H7 (cell line): ENCODE results near the gene AQP10. TPM values are rescaled to one million over a fixed set of nuclear protein-coding genes. Genes with fewer than 3 reads are reported as not detected.
"Not testable (repeated sequence)": the region's sequence is repeated elsewhere in the genome, so short reads cannot be mapped to it uniquely, and the experiment has no call there.

ENCODE experiments used
- DNase-seq: peaks from one replicate; pipeline ENCODE4 v3.0.0; 2012
- H3K27me3 ChIP-seq: 2 replicates; pipeline ENCODE4 v1.6.0; 2011; ENCODE audit warnings: mild to moderate bottlenecking, low read length; ENCODE audit not compliant: control insufficient read depth, insufficient read depth
- H3K36me3 ChIP-seq: replicated peaks from 2 replicates; pipeline ENCODE4 v1.5.1; 2011; ENCODE audit warnings: low read length; ENCODE audit not compliant: control insufficient read depth, insufficient read depth
- H3K4me3 ChIP-seq: 2 replicates; pipeline ENCODE4 v1.5.1; 2011; ENCODE audit warnings: low read depth, mild to moderate bottlenecking, control low read depth, low read length, moderate library complexity; ENCODE audit not compliant: insufficient read depth
- total RNA-seq: library from RNA; depleted of rRNA; stranded (reverse); fragments of >200 nt; shearing (Covaris generic); gene quantifications from 2 replicates; pipeline ENCODE4 v1.2.3, GENCODE V29; 2014

Gene AQP10
- total RNA-seq, 1 experiment from 2014 or later = not detected

DNA sequence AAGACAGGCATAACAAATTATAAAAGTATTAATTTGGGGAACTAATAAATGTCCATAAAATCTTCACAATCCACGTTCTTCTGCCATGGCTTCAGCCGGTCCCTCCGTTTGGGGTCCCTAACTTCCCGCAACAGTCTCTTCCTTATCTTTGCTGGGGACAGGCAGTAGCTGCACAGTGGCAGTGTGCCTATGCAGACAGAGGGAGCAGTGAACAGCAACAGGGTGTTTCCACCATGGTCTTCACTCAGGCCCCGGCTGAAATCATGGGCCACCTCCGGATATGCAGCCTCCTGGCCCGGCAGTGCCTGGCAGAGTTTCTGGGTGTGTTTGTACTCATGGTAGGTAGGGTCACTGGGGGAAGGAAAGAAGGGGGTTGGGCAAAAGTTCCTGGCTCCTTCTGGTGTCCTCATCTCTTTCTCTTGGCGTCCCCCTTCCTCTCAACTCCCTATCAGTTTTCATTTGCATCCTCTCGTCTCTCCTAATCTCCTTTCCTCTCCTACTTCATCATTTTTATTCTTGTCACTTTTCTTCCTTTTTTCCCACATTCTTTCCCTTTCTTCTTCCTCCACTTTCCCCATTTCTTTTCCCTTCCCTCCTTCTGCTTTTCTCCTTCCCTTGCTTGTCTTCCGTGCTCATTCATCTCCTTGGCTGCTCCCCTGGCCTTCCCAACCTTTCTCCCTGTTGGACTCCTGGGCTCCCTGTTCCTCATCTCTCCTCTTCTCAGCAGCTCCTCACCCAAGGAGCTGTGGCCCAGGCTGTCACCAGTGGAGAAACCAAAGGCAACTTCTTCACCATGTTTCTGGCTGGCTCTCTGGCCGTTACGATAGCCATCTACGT is 8.4 kb upstream of the AQP10 start:
- H3K27me3 ChIP-seq, DNase-seq, H3K4me3 ChIP-seq, H3K36me3 ChIP-seq: not testable (repeated sequence)

DNA sequence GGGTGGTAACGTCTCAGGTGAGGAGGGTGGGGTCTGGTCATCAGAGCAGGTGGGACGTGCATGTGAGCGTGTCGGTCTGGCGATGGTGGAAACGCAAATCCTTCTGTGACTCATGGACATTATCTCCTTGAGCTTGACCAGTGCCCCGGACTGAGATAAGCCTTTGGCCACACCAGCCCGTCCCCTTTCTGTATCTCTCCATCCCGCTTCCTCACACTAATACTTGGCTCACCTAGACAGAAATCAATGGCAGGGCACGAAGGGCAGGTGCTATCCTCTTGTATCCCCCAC is 7.9 kb upstream of the AQP10 start:
- DNase-seq = no peak
- Histone ChIP-seq H3K36me3 (no peaks in the 10 kb centered on the region), H3K4me3 (no peak overlapping the region), H3K27me3 (no peaks in the 10 kb centered on the region)

DNA sequence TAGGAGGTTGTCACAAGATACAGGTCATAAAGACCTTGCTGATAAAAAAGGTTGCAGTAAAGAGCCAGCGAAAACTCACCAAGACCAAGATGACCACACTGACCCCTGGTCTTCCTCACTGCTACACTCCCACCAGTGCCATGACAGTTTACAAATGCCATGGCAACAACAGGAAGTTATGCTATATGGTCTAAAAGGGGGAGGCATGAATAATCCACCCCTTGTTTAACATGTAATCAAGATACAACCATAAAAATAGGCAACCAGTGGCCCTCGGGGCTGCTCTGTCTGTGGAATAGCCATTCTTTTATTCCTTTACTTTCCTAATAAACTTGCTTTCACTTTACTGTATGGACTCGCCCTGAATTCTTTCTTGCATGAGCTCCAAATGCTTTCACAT is 6.7 kb upstream of the AQP10 start:
- not testable (repeated sequence) for H3K4me3 ChIP-seq, DNase-seq, H3K27me3 ChIP-seq

DNA sequence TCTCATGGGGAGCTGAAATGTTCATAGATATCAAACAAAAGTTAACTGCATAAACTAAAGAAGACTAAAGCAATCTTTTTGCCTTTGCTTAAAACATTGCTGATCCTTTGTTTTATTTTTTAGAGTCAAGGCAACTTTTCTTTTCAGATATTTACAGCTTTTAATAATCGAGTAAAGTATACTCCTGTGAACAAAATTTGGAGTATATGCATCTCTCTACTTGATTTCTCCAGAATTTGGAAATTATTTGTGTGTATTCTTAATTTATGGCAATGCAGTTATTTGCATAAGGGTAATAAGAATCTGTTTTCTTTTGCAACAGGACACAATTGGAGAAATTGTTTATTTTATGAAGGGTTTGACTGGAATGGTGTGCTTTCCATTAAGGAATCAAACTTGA is 4.2 kb upstream of the AQP10 start:
- no peaks in the 10 kb centered on the region for H3K36me3 ChIP-seq
- DNase-seq = no peak

More for the DNA sequence above, 6.7 kb upstream of the AQP10 start:
- not testable (repeated sequence) for H3K36me3 ChIP-seq

DNA sequence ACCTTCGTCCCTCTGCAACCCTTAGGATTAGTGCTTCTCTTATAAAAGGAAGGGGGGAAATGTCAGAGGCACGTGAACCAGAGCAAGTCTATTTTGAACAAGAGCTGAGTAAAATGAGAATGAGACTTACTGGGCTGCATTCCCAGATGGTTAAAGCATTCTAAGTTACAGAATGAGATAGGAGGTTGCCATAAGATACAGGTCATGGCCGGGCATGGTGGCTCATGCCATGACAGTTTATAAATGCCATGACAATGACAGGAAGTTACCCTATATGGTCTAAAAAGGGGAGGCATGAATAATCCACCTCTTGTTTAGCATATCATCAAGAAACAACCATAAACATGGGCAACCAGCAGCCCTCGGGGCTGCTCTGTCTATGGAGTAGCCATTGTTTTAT is 2.5 kb upstream of the AQP10 start:
- Histone ChIP-seq H3K27me3 (peaks cover 2% of the 10 kb centered on the region; the same call in 1 of the 2 replicates), H3K4me3 (no peak overlapping the region), H3K36me3 (no peaks in the 10 kb centered on the region)
- no peak for DNase-seq

More for the DNA sequence above, 4.2 kb upstream of the AQP10 start:
- Histone ChIP-seq H3K4me3 (no peak overlapping the region), H3K27me3 (no peaks in the 10 kb centered on the region)

DNA sequence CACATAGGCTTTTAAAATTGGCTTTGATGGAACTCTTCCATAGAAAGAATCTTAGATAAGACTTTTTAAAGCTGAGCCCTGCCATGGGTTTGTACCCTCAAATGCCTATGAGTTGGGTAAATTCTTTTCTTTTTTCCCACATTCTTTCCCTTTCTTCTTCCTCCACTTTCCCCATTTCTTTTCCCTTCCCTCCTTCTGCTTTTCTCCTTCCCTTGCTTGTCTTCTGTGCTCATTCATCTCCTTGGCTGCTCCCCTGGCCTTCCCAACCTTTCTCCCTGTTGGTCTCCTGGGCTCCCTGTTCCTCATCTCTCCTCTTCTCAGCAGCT is 679 bp downstream of the AQP10 start:
- not testable (repeated sequence) for DNase-seq, H3K4me3 ChIP-seq, H3K27me3 ChIP-seq, H3K36me3 ChIP-seq

DNA sequence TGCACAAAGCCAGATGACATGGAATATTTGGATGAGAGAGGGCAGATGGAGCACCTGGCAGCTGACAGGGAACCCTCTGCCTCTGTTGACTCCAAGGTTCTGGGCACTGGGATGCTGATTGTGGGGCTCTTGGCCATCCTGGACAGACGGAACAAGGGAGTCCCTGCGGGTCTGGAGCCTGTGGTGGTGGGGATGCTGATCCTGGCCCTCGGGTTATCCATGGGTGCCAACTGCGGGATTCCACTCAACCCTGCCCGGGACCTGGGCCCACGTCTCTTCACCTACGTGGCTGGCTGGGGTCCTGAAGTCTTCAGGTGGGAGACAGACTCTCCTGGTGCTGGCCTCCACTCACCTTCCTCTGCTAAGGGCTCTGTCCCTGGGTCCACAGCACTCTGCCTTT is 2.6 kb downstream of the AQP10 start:
- no peak overlapping the region for H3K4me3 ChIP-seq
- no peak for DNase-seq
- peaks cover 9% of the 10 kb centered on the region for H3K27me3 ChIP-seq
- no peaks in the 10 kb centered on the region for H3K36me3 ChIP-seq

DNA sequence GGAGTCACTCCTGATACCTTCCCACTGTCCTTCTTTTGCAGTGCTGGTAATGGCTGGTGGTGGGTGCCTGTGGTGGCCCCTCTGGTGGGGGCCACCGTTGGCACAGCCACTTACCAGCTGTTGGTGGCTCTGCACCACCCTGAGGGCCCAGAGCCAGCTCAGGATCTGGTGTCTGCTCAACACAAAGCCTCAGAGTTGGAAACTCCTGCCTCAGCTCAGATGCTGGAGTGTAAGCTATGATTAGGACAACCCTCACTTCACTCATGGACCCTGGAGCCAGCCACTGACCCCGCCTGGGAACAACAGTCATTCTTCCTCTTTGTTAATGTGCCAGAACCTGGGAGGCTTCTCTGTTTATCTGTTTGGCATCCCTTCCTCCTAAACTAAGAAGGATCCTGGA is 3.3 kb downstream of the AQP10 start:
- DNase-seq = no peak
- Histone ChIP-seq H3K4me3 (peak overlapping the region; percentile 91; the same call in 1 of the 2 replicates), H3K36me3 (no peaks in the 10 kb centered on the region), H3K27me3 (peaks cover 9% of the 10 kb centered on the region)

DNA sequence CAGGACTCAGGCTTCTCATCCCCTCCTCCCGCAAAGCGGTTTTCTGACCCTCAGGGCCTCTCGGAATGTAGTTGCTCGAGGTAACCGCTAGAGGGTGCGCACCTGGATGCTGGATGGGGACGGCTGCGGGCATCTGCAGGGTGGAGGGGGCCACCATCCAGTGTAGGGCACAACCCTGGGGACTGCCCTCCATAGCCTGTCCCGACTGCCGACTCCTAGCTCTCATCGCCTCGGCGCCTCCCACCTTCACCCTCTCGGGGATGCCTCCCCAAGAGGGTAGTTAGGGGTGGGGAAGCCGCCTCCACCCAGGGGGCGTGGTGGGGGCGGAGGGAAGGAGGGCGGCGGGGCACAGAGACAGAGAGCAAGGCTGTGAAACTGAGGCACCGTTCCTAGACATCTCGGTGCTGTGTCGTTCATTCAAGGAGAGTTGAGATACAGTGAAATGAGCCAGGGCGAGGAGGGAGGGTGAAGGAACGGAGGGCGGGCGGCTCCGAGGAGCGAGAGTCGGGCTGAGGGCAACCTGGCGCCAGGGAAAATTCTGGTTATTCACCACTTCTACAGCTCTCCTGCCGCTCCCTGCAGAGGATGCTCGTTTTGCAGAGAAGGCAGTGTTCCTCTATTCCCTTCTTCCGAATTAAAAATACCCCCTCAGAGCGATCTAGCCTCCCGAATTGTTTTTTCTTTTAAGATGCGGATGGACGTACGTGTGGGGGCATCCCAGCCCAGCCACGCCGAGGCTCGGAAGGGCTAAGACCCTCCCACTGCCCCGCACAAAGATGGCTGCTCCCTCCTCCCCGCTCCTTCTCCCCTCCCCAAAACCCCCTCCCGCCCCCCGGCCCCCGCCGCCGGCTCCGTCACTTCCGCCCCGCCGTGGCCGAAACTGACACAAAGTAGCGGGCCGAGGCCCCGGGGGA is 4.0 kb downstream of the AQP10 start, which contains the start of gene ATP8B2:
Gene ATP8B2 (plus strand): TSS at position 857 of the 914 bp plus-strand sequence. CDS start 2,617 bp downstream, outside the sequence.
- peak; percentile 96 for DNase-seq
- H3K36me3 ChIP-seq = no peaks in the 10 kb centered on the region
- peak within 1 kb of the TSS; percentile 91 for H3K4me3 ChIP-seq
- H3K27me3 ChIP-seq = peaks cover 9% of the 10 kb centered on the region

DNA sequence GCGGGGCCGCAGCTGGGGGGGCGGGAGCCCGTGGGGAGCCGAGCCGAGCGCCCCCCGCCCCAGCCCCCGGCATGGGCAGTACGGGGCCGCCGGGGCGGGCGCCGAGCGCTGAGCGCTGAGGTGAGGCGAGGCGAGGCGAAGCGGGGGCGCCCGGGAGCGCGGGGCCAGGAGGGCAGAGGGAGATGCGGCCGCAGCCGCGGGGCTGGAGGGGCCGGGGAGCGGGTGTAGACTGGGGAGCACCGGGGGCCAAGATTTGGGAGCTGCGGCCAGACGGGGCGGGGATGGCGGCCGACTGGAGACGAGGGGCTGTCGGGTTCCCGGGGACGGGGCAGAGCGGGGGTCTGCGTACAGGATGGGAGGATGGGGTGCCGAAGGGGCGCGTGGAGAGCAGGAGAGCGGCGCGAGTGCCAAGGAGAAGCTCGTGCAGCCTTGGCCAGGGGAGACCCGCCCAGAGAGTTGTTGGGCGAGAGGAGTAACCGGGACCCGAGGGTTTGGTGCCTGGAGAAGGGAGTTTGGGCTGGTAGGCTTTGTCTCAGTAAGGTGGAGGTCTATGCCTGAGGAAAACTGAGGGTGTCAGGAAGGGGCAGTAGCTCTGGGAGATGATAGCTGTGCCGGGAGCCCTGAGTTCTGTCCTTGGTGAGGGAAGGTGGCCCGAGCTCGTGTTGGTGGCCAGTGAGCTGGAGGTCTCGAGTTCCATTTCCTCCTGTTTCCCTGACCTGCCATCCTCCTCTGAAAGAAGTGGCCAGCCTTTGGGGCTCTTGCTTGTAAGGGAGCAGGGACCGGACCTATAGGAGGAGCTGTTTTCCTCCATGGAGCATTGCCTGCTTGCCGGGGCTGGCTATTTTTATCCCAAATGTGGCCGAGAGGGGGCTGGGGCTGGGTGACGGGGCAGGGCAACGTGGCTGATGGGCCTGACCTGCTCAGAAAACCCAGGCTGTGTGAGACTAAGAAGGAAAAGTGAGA is 5.0 kb downstream of the AQP10 start:
- Histone ChIP-seq H3K4me3 (peak overlapping the region; percentile 91), H3K27me3 (peaks cover 9% of the 10 kb centered on the region), H3K36me3 (no peaks in the 10 kb centered on the region; the same call in none of the 2 replicates)
- DNase-seq = peak; percentile 90

DNA sequence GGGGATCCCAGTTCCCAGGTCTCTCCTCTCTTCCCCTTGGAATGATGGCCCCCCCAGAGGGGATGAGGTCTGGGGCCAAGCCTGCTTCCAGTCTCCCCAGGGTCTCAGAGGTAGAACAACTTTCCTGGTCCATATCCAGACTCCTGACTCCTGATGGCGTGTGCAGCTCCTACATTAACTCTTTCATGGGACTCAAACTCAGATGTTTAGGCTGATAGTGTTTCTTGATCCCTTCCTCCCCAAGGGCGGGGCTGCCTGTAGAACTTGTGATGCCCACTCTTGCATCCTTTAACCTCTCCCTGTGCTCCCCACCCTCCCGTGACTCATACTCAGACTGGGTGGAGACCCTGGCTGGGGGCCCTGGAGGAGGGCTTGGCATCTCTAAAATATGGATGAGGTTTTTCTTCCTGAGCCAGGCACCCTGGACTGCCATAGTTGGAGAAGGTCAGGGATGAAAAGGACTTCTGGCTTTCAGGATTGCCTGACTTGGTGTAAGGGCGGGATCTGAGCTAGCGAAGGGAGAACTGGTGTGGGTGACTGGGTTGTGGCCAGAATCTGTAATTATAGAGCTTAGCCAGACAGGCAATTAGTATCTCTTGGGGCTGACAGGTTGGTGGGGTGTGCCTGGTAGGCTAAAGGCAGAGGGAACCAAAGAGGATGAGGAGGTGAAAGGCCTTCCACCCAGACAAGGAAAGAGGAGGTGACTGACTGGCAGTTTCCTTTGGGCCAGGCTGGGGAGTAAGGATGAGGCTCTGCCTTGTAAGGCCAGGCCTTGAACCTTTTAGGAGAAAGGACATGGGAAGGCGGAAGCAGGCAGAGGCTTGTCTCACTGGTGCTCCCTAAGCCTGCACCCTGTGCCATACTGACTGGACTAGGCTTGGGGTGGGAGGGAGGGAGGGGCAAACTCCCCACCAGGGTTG is 5.9 kb downstream of the AQP10 start:
- no peak for DNase-seq
- Histone ChIP-seq H3K27me3 (peaks cover 9% of the 10 kb centered on the region), H3K4me3 (peak overlapping the region; percentile 17; the same call in 1 of the 2 replicates), H3K36me3 (peaks cover 7% of the 10 kb centered on the region)

DNA sequence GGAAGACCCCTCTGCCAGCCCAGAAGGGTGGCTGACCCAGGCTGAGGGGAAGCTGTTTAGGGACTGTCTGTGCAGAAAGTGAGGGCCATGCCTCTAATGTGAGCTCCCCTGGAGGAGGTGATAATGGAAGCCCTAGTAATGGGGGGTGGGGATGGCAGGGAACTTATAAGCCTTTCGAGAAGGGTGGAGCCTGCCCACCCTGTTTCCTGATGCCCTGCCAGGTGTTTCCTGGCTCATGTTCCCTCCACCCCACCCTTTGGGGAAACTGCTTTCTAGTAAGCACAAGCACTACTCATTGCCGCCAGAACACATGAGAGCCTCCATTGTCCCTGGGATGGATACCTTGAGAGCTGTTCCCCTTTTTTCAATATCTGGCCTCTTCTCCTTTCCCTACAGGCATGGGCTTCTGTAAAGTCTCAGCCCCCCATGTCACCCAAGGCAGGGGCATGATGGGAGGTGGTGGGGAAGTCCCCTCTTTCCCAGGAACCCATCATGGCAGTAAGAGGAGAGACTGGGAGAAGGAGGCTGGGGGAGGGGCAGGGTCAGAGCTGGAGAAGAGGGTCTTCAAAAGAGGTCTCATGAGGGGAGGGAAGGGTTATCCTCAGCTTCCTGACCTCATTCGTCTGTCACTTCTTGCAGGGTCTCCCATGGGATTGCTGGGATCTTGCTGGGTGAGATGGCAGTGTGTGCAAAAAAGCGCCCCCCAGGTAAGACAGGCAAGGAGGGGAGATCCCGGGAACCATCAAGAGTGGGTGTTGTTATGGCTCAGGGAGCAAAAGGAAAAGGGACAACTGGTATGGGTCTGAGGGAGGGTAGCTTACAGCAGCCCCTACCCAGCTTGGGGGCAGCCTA is 6.8 kb downstream of the AQP10 start:
- peaks cover 8% of the 10 kb centered on the region for H3K27me3 ChIP-seq
- peaks cover 13% of the 10 kb centered on the region for H3K36me3 ChIP-seq
- H3K4me3 ChIP-seq = peak overlapping the region; percentile 46
- peak; percentile 41 for DNase-seq
